GM06990 (cell line): ENCODE data around the gene ELL.

Experiments
- DNase-seq: peaks from one replicate; pipeline ENCODE4 v3.0.0-alpha.2; 2011; ENCODE audit not compliant: insufficient read length; ENCODE audit errors: extremely low read depth
- H3K27me3 ChIP-seq: replicated peaks from 2 replicates; pipeline ENCODE4 v1.6.0; 2011; ENCODE audit warnings: low read length; ENCODE audit not compliant: control insufficient read depth, insufficient read depth
- H3K36me3 ChIP-seq: 2 replicates; pipeline ENCODE4 v1.5.1; 2011; ENCODE audit warnings: low read length; ENCODE audit not compliant: control insufficient read depth, insufficient read depth
- H3K4me3 ChIP-seq: replicated peaks from 2 replicates; pipeline ENCODE4 v1.5.1; 2011; ENCODE audit warnings: low read depth, mild to moderate bottlenecking, control low read depth, low read length
- TF ChIP-seq, protein P1 (sequence below): IDR thresholded peaks from 2 replicates; pipeline ENCODE4 v1.5.1; 2011; ENCODE audit warnings: low read length, control low read depth, mild to moderate bottlenecking, inconsistent platforms; ENCODE audit not compliant: insufficient read depth, poor library complexity, severe bottlenecking

Gene ELL

DNA sequence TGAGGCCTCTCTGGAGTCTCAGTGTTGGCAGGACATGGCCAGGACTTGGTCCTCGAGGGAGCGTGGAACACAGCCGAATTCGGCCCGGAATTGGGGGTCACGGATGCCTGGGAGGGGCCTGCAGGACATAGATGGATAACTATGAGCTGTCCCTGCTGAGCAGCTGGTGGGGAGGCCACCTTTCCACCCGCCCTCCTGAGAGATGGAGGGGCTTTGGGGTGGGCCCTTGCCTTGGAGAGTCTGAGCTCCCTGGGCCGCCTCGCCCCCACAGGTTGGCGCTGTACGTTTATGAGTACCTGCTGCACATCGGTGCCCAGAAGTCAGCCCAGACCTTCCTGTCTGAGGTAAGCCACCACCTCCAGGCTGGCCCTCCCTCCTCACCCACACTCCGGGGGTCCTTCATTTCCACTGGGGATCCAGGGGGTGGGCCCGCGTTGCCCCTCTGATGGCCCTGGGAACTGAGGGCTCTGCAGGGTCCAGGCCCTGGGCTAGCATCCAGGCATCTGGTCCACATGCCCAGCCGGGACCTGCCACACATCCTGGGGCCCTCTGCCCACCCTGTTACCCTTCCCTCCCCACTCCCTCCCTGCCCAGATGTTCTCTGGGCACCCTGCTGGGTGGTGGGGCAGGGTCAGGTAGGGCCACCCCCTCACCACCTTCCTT, 94.7 kb downstream of the ELL start:
- DNase-seq, result no peak
- no peaks in the 10 kb centered on the region for H3K27me3 ChIP-seq
- H3K36me3 ChIP-seq, result peaks cover 2% of the 10 kb centered on the region; the same call in 1 of the 2 replicates
- TF ChIP-seq, protein P1, sequence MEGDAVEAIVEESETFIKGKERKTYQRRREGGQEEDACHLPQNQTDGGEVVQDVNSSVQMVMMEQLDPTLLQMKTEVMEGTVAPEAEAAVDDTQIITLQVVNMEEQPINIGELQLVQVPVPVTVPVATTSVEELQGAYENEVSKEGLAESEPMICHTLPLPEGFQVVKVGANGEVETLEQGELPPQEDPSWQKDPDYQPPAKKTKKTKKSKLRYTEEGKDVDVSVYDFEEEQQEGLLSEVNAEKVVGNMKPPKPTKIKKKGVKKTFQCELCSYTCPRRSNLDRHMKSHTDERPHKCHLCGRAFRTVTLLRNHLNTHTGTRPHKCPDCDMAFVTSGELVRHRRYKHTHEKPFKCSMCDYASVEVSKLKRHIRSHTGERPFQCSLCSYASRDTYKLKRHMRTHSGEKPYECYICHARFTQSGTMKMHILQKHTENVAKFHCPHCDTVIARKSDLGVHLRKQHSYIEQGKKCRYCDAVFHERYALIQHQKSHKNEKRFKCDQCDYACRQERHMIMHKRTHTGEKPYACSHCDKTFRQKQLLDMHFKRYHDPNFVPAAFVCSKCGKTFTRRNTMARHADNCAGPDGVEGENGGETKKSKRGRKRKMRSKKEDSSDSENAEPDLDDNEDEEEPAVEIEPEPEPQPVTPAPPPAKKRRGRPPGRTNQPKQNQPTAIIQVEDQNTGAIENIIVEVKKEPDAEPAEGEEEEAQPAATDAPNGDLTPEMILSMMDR, result no peak
- H3K4me3 ChIP-seq, result no peak overlapping the region

DNA sequence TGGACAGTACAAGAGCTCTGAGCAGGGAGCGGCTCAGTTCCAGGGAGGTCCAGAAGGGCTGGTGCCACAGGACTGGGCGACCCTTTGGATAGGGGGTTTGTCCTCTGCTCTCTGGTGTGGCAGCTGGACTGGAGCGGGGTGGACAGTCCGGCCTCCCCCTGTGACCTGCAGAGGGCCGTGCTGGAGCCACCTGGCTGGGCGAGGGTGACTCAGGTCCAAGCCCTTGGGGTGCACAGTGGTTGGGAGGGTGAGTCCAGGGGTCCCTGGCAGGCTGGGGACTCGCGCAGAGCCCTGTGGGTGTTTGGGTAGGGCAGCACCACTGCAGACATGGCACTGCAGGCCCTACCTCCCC, 95.5 kb downstream of the ELL start:
- Histone ChIP-seq H3K27me3 (no peaks in the 10 kb centered on the region), H3K36me3 (peaks cover 2% of the 10 kb centered on the region; the same call in 1 of the 2 replicates), H3K4me3 (no peak overlapping the region)
- no peak for DNase-seq
- TF ChIP-seq, protein P1, result no peak

DNA sequence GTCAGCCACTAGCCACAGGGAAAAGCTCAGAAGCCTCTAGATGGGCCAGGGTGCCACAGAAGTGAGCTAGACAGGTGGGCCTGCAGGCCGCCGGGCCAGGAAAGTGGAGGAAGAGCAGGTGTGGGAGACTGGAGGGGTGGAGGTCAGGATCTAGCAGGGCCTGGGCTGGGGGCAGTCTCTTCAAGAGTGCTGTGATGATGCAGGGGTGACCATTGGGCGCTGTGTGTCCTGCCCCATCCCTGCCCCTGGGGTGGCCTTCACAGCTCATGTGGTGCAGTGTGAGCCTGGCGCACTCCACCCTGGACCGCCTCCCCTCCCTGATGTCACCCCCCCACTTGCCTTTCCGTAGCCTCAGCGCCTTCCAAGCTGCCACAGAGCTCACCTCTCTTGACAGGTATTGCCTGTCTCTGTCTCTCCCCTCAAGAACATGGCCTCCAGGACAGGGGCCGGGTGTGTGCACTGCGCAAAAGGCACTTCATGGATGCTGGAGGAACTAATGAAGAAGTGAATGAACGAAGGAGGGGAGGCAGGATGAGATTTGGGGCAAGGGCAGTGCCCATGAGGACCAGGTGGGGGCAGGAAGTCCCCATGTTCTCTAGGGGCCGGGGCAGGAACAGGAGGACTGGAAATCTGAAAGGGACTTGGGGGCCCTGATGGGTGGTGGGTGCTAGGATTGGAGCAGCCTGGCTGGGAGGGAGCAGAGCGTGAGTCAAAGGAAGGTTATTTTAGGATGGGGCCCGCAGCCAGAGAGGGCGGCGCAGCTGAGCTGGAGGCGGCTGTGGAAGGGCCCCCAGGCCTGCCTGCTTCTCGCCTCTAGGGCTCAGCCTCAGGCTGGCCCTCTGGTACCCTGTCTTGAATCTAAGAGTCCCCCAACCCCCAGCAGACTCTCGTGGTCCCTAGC, 96.1 kb downstream of the ELL start:
- no peak overlapping the region for H3K4me3 ChIP-seq
- peaks cover 2% of the 10 kb centered on the region; the same call in 1 of the 2 replicates for H3K36me3 ChIP-seq
- no peak for DNase-seq
- no peaks in the 10 kb centered on the region for H3K27me3 ChIP-seq
- TF ChIP-seq, protein P1, result no peak

DNA sequence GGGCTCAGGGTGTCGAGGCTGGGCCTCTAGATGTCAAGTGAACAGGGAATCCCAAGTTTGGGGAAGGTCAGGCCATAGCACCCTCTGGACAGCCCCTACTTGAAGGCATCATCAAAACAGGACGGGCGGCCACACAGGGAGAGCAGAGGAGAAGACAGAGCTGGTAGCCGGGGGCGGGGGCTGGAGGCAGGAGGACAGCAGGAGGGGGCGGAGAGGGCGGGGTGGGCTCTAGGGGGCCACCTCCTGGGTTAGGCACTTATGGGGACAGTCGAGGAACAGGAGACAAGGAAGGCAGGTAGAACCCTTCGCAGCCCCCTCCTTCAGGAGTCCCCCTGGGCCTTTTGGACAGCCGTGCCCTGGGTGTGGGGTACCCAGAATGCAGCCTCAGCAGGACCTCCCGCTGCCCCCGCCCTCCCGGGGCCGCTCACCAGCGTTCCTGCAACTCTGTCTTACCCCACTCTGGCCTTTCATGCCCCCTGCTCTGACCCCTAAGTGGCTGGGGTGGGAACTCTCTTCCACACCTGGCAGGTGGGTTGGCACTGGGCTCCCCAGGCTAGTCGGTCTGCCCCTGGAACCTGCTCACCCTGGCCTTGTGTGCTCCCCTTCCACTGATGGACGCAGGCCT, 96.9 kb downstream of the ELL start:
- TF ChIP-seq, protein P1, result no peak
- Histone ChIP-seq H3K36me3 (no peaks in the 10 kb centered on the region; the same call in 1 of the 2 replicates), H3K27me3 (no peaks in the 10 kb centered on the region), H3K4me3 (no peak overlapping the region)
- DNase-seq, result no peak

DNA sequence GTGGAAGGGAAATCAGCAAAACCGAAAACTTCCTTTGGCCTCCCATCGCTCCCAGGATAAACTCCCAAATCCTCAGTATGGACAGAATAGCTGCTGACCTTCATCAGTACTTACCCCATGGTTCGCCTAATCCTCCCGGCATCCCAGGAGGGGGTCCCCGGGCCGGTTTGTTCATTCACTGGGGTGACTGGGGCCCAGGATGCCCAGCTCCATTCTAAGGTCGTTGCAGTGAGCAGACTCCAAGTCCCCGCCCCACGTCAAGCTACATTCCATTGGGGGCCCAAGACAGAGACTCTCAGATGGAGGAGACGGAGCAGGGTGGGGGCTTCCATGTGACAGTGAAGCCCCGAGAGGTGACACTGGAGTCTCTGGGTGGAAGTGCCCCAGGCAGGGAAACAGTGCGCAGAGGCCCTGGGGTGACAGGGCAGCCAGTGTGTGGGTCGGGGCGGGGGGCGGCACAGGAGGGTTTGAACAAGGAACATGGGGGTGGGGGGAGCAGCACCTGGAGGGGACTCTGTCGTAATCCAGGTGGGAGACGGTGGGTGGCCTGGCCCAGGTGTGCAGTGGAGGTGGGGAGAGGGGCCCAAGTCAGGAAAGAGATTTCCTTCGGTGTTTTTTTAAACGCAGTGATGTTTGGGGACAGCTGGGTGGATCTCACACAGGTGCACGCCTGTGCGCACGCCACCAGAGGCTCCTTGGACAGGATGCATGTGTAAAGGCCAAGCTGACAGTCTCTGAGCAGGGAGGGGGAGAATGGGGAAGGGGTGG, 97.6 kb downstream of the ELL start:
- TF ChIP-seq, protein P1, result no peak
- H3K4me3 ChIP-seq, result no peak overlapping the region
- no peaks in the 10 kb centered on the region for H3K27me3 ChIP-seq
- no peak for DNase-seq
- no peaks in the 10 kb centered on the region; the same call in 1 of the 2 replicates for H3K36me3 ChIP-seq
